B cell (primary cell): ENCODE measurements around the gene MALRD1.

ENCODE experiments used
- EZH2 ChIP-seq: IDR thresholded peaks from 2 replicates; pipeline ENCODE4 v1.6.1; 2012; ENCODE audit warnings: borderline replicate concordance, low read depth, mild to moderate bottlenecking, moderate library complexity, low read length; ENCODE audit not compliant: insufficient read depth, poor library complexity, severe bottlenecking
- TF ChIP-seq, protein P1 (sequence below): fragments of 200-600 bp; IDR thresholded peaks from one replicate; pipeline ENCODE4 v1.8.0; 2022; ENCODE audit warnings: antibody characterized with exemption, mild to moderate bottlenecking

DNA sequence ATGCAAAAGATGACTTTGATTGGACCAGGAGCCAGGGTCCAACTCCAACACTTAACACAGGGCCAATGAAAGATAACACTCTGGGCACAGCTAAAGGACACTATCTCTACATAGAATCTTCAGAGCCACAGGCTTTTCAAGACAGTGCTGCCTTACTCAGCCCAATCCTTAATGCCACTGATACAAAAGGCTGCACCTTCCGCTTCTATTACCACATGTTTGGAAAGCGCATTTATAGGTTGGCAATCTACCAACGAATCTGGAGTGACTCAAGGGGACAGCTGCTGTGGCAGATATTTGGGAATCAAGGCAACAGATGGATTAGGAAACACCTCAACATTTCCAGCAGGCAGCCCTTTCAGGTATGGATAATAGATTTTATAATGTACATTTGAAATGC, 160.7 kb downstream of the MALRD1 start:
- TF ChIP-seq, protein P1, sequence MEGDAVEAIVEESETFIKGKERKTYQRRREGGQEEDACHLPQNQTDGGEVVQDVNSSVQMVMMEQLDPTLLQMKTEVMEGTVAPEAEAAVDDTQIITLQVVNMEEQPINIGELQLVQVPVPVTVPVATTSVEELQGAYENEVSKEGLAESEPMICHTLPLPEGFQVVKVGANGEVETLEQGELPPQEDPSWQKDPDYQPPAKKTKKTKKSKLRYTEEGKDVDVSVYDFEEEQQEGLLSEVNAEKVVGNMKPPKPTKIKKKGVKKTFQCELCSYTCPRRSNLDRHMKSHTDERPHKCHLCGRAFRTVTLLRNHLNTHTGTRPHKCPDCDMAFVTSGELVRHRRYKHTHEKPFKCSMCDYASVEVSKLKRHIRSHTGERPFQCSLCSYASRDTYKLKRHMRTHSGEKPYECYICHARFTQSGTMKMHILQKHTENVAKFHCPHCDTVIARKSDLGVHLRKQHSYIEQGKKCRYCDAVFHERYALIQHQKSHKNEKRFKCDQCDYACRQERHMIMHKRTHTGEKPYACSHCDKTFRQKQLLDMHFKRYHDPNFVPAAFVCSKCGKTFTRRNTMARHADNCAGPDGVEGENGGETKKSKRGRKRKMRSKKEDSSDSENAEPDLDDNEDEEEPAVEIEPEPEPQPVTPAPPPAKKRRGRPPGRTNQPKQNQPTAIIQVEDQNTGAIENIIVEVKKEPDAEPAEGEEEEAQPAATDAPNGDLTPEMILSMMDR, result no peak
- TF ChIP-seq EZH2, result no peak
